HEK293 (cell line): ENCODE data around the gene MTFR1L.

Experiments used
- CTCF ChIA-PET: fragments of 350-600 bp; formaldehyde crosslinking; extraction: SDS; loops from one replicate; lab custom pipeline; 2021; ENCODE audit warnings: antibody characterized with exemption; lab: Yijun Ruan, JAX
- POLR2A ChIA-PET: fragments of 300-600 bp; formaldehyde crosslinking; extraction: SDS; loops from one replicate; lab custom pipeline; 2020; ENCODE audit warnings: antibody characterized with exemption, inconsistent platforms; lab: Yijun Ruan, JAX
- H3K27ac ChIP-seq: fragments of 200-500 bp; sonication (Bioruptor generic); 2 replicates; pipeline ENCODE4 v1.5.1; 2014; ENCODE audit warnings: low read depth, low read length, control low read depth, inconsistent platforms; ENCODE audit errors: extremely low read depth
- H3K36me3 ChIP-seq, 2 experiments: fragments of 200-500 bp in 1 of 2; sonication (Bioruptor generic) in 1 of 2; 1 replicate in 1 of 2; 2 replicates in 1 of 2; pipeline ENCODE4 v1.5.1; 2014 to 2017; ENCODE audit warnings: inconsistent platforms in 2 of 2, low read length in 2 of 2; ENCODE audit not compliant: control insufficient read depth in 2 of 2, insufficient read depth in 1 of 2
- H3K4me1 ChIP-seq: fragments of 200-500 bp; sonication (Bioruptor generic); 2 replicates; pipeline ENCODE4 v1.5.1; 2014; ENCODE audit warnings: mild to moderate bottlenecking, low read length, inconsistent platforms; ENCODE audit not compliant: control insufficient read depth, insufficient read depth
- H3K4me3 ChIP-seq: 2 replicates; pipeline ENCODE4 v1.5.1; 2011; ENCODE audit warnings: low read depth, mild to moderate bottlenecking, control low read depth, low read length, moderate library complexity
- H3K9me3 ChIP-seq: fragments of 200-500 bp; sonication (Bioruptor generic); 2 replicates; pipeline ENCODE4 v1.5.1; 2014; ENCODE audit warnings: low read depth, low read length, inconsistent platforms; ENCODE audit not compliant: control insufficient read depth, insufficient read depth
- GLIS1 ChIP-seq: fragments of 450-650 bp; formaldehyde crosslinking; IDR thresholded peaks from 2 replicates; pipeline ENCODE4 v1.5.1; 2016; ENCODE audit warnings: missing biosample characterization, missing genetic modification characterization
- GLIS2 ChIP-seq: fragments of 450-650 bp; formaldehyde crosslinking; IDR thresholded peaks from 2 replicates; pipeline ENCODE4 v1.5.1; 2016; ENCODE audit warnings: missing biosample characterization, missing genetic modification characterization
- IKZF3 ChIP-seq: fragments of 450-650 bp; IDR thresholded peaks from 2 replicates; pipeline ENCODE4 v1.5.0; 2018; ENCODE audit warnings: missing biosample characterization, mild to moderate bottlenecking, missing genetic modification characterization, moderate library complexity
- KLF10 ChIP-seq: fragments of 450-650 bp; IDR thresholded peaks from 2 replicates; pipeline ENCODE4 v1.5.1; 2018; ENCODE audit warnings: missing biosample characterization, mild to moderate bottlenecking, missing genetic modification characterization
- MEIS1 ChIP-seq: sonication (generic); formaldehyde crosslinking; IDR thresholded peaks from 2 replicates; pipeline ENCODE4 v1.8.1; 2022; ENCODE audit warnings: missing genetic modification reagents, mild to moderate bottlenecking, borderline replicate concordance
- OSR2 ChIP-seq: fragments of 450-650 bp; formaldehyde crosslinking; IDR thresholded peaks from 2 replicates; pipeline ENCODE4 v1.5.1; 2016; ENCODE audit warnings: missing biosample characterization, missing genetic modification characterization
- TRIM28 ChIP-seq: IDR thresholded peaks from 2 replicates; pipeline ENCODE4 v1.6.1; 2011; ENCODE audit warnings: low read length, control low read depth, borderline replicate concordance
- YY2 ChIP-seq: fragments of 450-650 bp; formaldehyde crosslinking; IDR thresholded peaks from 2 replicates; pipeline ENCODE4 v1.5.1; 2016; ENCODE audit warnings: missing biosample characterization, missing genetic modification characterization
- ZBTB21 ChIP-seq: fragments of 450-650 bp; formaldehyde crosslinking; IDR thresholded peaks from 2 replicates; pipeline ENCODE4 v1.5.1; 2017; ENCODE audit warnings: missing biosample characterization, missing genetic modification characterization
- ZFHX2 ChIP-seq: fragments of 450-650 bp; formaldehyde crosslinking; conservative IDR thresholded peaks from 2 replicates; pipeline ENCODE4 v1.5.1; 2016; ENCODE audit warnings: missing biosample characterization, missing genetic modification characterization
- ZFP3 ChIP-seq: fragments of 450-650 bp; formaldehyde crosslinking; IDR thresholded peaks from 2 replicates; pipeline ENCODE4 v1.5.1; 2016; ENCODE audit warnings: low read depth, missing biosample characterization, missing genetic modification characterization
- ZFP41 ChIP-seq: fragments of 450-650 bp; formaldehyde crosslinking; IDR thresholded peaks from 2 replicates; pipeline ENCODE4 v1.5.1; 2016; ENCODE audit warnings: missing biosample characterization, missing genetic modification characterization, borderline replicate concordance
- ZNF10 ChIP-seq: fragments of 450-650 bp; formaldehyde crosslinking; IDR thresholded peaks from 2 replicates; pipeline ENCODE4 v1.5.1; 2017; ENCODE audit warnings: missing biosample characterization, missing genetic modification characterization
- ZNF169 ChIP-seq: fragments of 450-650 bp; formaldehyde crosslinking; IDR thresholded peaks from 2 replicates; pipeline ENCODE4 v1.5.1; 2016; ENCODE audit warnings: missing biosample characterization, missing genetic modification characterization
- ZNF175 ChIP-seq: fragments of 450-650 bp; formaldehyde crosslinking; IDR thresholded peaks from 2 replicates; pipeline ENCODE4 v1.5.1; 2016; ENCODE audit warnings: missing biosample characterization, missing genetic modification characterization
- ZNF2 ChIP-seq: fragments of 450-650 bp; formaldehyde crosslinking; IDR thresholded peaks from 2 replicates; pipeline ENCODE4 v1.5.1; 2016; ENCODE audit warnings: missing biosample characterization, missing genetic modification characterization
- ZNF211 ChIP-seq: fragments of 450-650 bp; formaldehyde crosslinking; IDR thresholded peaks from 2 replicates; pipeline ENCODE4 v1.5.1; 2016; ENCODE audit warnings: low read depth, missing biosample characterization, missing genetic modification characterization
- ZNF24 ChIP-seq: fragments of 450-650 bp; formaldehyde crosslinking; IDR thresholded peaks from 2 replicates; pipeline ENCODE4 v1.5.1; 2016; ENCODE audit warnings: missing biosample characterization, missing genetic modification characterization
- ZNF398 ChIP-seq: fragments of 450-650 bp; formaldehyde crosslinking; IDR thresholded peaks from 2 replicates; pipeline ENCODE4 v1.5.1; 2017; ENCODE audit warnings: missing biosample characterization, missing genetic modification characterization
- ZNF510 ChIP-seq: fragments of 450-650 bp; formaldehyde crosslinking; IDR thresholded peaks from 2 replicates; pipeline ENCODE4 v1.5.1; 2018; ENCODE audit warnings: mild to moderate bottlenecking, missing genetic modification characterization, missing biosample characterization; ENCODE audit not compliant: insufficient replicate concordance
- ZNF558 ChIP-seq: fragments of 450-650 bp; formaldehyde crosslinking; IDR thresholded peaks from 2 replicates; pipeline ENCODE4 v1.5.1; 2016; ENCODE audit warnings: missing biosample characterization, missing genetic modification characterization
- ZNF560 ChIP-seq: fragments of 450-650 bp; formaldehyde crosslinking; IDR thresholded peaks from 2 replicates; pipeline ENCODE4 v1.5.1; 2017; ENCODE audit warnings: missing biosample characterization, missing genetic modification characterization, borderline replicate concordance
- ZNF626 ChIP-seq: fragments of 450-650 bp; sonication (Bioruptor Pico); formaldehyde crosslinking; IDR thresholded peaks from 2 replicates; pipeline ENCODE4 v1.5.1; 2018; ENCODE audit warnings: missing biosample characterization, missing genetic modification characterization, inconsistent platforms
- ZNF629 ChIP-seq: fragments of 450-650 bp; formaldehyde crosslinking; IDR thresholded peaks from 2 replicates; pipeline ENCODE4 v1.5.1; 2017; ENCODE audit warnings: missing biosample characterization, missing genetic modification characterization
- ZNF660 ChIP-seq: fragments of 450-650 bp; IDR thresholded peaks from 2 replicates; pipeline ENCODE4 v1.5.1; 2018; ENCODE audit warnings: missing biosample characterization, mild to moderate bottlenecking, missing genetic modification characterization
- ZNF704 ChIP-seq: fragments of 450-650 bp; formaldehyde crosslinking; IDR thresholded peaks from 2 replicates; pipeline ENCODE4 v1.5.1; 2016; ENCODE audit warnings: missing biosample characterization, missing genetic modification characterization
- ZNF707 ChIP-seq: fragments of 450-650 bp; formaldehyde crosslinking; IDR thresholded peaks from 2 replicates; pipeline ENCODE4 v1.5.1; 2016; ENCODE audit warnings: missing biosample characterization, missing genetic modification characterization
- ZSCAN23 ChIP-seq: fragments of 450-650 bp; formaldehyde crosslinking; IDR thresholded peaks from 2 replicates; pipeline ENCODE4 v1.5.1; 2016; ENCODE audit warnings: missing biosample characterization, missing genetic modification characterization
- TF ChIP-seq, protein P1 (sequence below): fragments of 450-650 bp; IDR thresholded peaks from 2 replicates; pipeline ENCODE4 v1.5.1; 2018; ENCODE audit warnings: missing biosample characterization, missing genetic modification characterization

Gene MTFR1L

DNA sequence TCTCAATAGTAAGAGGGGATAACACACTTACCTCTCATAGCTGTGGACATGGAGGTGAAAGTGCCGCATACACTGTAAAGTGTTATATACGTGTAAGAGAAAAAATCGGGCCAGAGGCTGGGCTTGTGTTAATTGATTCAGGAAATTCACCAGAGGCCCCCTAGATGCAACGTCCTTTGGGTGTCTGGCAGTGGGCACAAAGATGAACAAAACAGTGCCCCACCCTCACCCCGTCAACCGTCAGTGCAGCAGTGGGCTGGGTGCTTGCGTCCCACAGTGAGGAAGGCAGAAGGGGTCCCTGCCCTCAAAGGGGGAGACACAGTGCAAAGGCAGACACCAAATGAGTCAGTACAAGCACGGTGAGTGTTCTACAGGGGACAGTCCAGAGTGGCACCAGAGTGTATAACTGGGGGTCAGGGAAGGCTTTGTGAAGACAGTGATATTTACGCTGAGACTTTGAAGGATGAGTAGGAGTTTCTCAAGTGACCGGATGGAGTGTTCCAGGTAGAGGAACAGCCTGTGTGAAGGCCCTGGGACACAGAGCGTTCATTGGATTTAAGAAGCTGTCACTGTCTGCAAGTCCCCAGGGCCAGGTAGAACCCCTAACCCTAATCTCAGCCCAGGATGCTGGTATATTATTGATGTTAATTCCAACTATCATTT, 6.6 kb upstream of the MTFR1L start:
- H3K4me1 ChIP-seq, result no peaks in the 10 kb centered on the region; the same call in 1 of the 2 replicates
- H3K4me3 ChIP-seq, result no peak overlapping the region
- POLR2A ChIA-PET, result no interaction called here
- TF ChIP-seq ZFP3 (tag by site-specific recombination), result peak; percentile 71
- TF ChIP-seq ZSCAN23, result no peak
- H3K9me3 ChIP-seq, result no peaks in the 10 kb centered on the region
- no peak overlapping the region for H3K27ac ChIP-seq
- peaks cover 7 to 84% of the 10 kb centered on the region in 2 experiments; a peak in 2 of 3 replicates for H3K36me3 ChIP-seq
- CTCF ChIA-PET, result no interaction called here

- CTCF ChIA-PET, result interaction anchor here (0.7 kb wide), 1 partner anchor 249 kb away, joined by 3 read pairs; no protein-coding TSS in a partner anchor
- peaks cover 5% of the 10 kb centered on the region; the same call in 1 of the 2 replicates for H3K4me1 ChIP-seq
Observed at GRCh38 chr1:25813734-25814471, 5.9 kb upstream of the MTFR1L start.

GRCh38 chr1:25814549-25815087, 5.1 kb upstream of the MTFR1L start:
- TF ChIP-seq ZNF398 (tag by site-specific recombination) (no peak), ZBTB21 (tag by site-specific recombination) (no peak), YY2 (no peak), ZNF175 (tag by site-specific recombination) (no peak), ZNF660 (tag by site-specific recombination) (no peak), ZNF10 (tag by site-specific recombination) (no peak), ZNF704 (tag by site-specific recombination) (no peak), ZFP41 (tag by site-specific recombination) (no peak), ZNF24 (no peak), MEIS1 (CRISPR knock-in tag) (no peak), ZFHX2 (tag by site-specific recombination) (no peak), ZNF558 (tag by site-specific recombination) (no peak), OSR2 (tag by site-specific recombination) (no peak), ZNF169 (tag by site-specific recombination) (no peak), ZNF2 (tag by site-specific recombination) (no peak), ZNF560 (no peak), KLF10 (no peak), ZNF629 (tag by site-specific recombination) (no peak)
- TF ChIP-seq, protein P1, sequence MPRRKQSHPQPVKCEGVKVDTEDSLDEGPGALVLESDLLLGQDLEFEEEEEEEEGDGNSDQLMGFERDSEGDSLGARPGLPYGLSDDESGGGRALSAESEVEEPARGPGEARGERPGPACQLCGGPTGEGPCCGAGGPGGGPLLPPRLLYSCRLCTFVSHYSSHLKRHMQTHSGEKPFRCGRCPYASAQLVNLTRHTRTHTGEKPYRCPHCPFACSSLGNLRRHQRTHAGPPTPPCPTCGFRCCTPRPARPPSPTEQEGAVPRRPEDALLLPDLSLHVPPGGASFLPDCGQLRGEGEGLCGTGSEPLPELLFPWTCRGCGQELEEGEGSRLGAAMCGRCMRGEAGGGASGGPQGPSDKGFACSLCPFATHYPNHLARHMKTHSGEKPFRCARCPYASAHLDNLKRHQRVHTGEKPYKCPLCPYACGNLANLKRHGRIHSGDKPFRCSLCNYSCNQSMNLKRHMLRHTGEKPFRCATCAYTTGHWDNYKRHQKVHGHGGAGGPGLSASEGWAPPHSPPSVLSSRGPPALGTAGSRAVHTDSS (tag by site-specific recombination), result no peak
- ChIA-PET POLR2A (no interaction called here), CTCF (interaction anchor here (0.7 kb wide), 1 partner anchor 250 kb away, joined by 3 read pairs; no protein-coding TSS in a partner anchor)
- no peak overlapping the region for H3K4me3 ChIP-seq
- H3K27ac ChIP-seq, result no peak overlapping the region
- H3K36me3 ChIP-seq, result peaks cover 7 to 70% of the 10 kb centered on the region in 2 experiments; a peak in 2 of 3 replicates
- peaks cover 6% of the 10 kb centered on the region; the same call in 1 of the 2 replicates for H3K4me1 ChIP-seq
- H3K9me3 ChIP-seq, result no peaks in the 10 kb centered on the region

More at GRCh38 chr1:25813734-25814471, 5.9 kb upstream of the MTFR1L start:
- Histone ChIP-seq H3K9me3 (no peaks in the 10 kb centered on the region), H3K36me3 (peaks cover 7 to 77% of the 10 kb centered on the region in 2 experiments; a peak in 2 of 3 replicates), H3K4me3 (no peak overlapping the region), H3K27ac (no peak overlapping the region)
- POLR2A ChIA-PET, result no interaction called here
- TF ChIP-seq ZNF211 (tag by site-specific recombination) (no peak), GLIS2 (tag by site-specific recombination) (0 out of 2 replicates have a peak, but pooled peaks have one; percentile 29), ZNF626 (tag by site-specific recombination) (no peak), ZNF510 (tag by site-specific recombination) (no peak), ZNF707 (tag by site-specific recombination) (no peak), IKZF3 (no peak), GLIS1 (peak; percentile 46), TRIM28 (no peak)
